HCT116 (cell line): ENCODE measurements around the gene SMIM45.

Experiments used
- ATAC-seq: fragments of 200-7000 bp; cut with Tn5 transposase; 2 replicates; pipeline ENCODE4 v1.9.1; 2020; ENCODE audit warnings: mild to moderate bottlenecking, moderate library complexity
- BruUV-seq: library from RNA; stranded (reverse); fragments of 400-500 nt; replicated peaks from 2 replicates; lab custom pipeline; 2021; lab: Mats Ljungman, UMichigan
- CTCF ChIA-PET: fragments of 300-600 bp; sonication (Branson Sonifier 250); formaldehyde crosslinking; loops from one replicate; lab custom pipeline; 2021; ENCODE audit warnings: antibody characterized with exemption; lab: Charles Lee
- POLR2A ChIA-PET: fragments of 300-600, 350-600 bp; sonication (Branson Sonifier 250); formaldehyde crosslinking; loops from one replicate; lab custom pipeline; 2021; ENCODE audit warnings: antibody characterized with exemption; lab: Charles Lee
- RAD21 ChIA-PET, 2 experiments: fragments of 300-600 bp; sonication (Branson Sonifier 250); formaldehyde crosslinking; loops; one replicate each; lab custom pipeline; 2023; ENCODE audit warnings: low total read pairs in 2 of 2; ENCODE audit not compliant: uncharacterized antibody in 2 of 2, unreplicated experiment in 2 of 2, low non-redundant PET in 1 of 2; lab: Charles Lee
- DNase-seq: peaks from one replicate; pipeline ENCODE4 v3.0.0-alpha.2; 2010; ENCODE audit warnings: low read depth, low spot score
- H2AFZ ChIP-seq: fragments of 200-600 bp; shearing (Covaris generic), sonication (generic); 2 replicates; pipeline ENCODE4 v1.6.1; 2017; ENCODE audit warnings: low read depth, mixed run types, mixed read lengths, antibody characterized with exemption, low read length; ENCODE audit not compliant: poor library complexity, severe bottlenecking
- H3K27ac ChIP-seq: 2 replicates; pipeline ENCODE4 v1.5.1; 2012; ENCODE audit warnings: low read depth, low read length
- H3K27me3 ChIP-seq: fragments of 200-600 bp; sonication (generic); 2 replicates; pipeline ENCODE4 v1.6.1; 2016; ENCODE audit warnings: mixed run types, low read length, mixed read lengths; ENCODE audit not compliant: insufficient read depth
- H3K36me3 ChIP-seq, 2 experiments: fragments of 200-500 bp in 1 of 2; fragments of 200-600 bp in 1 of 2; sonication (Bioruptor generic) in 1 of 2; sonication (generic) in 1 of 2; 2 replicates each; pipeline versions ENCODE4 v1.5.1 to v1.6.1; 2014 to 2016; ENCODE audit warnings: low read length in 2 of 2, inconsistent platforms in 1 of 2, mixed read lengths in 1 of 2, mixed run types in 1 of 2; ENCODE audit not compliant: insufficient read depth in 2 of 2, control insufficient read depth in 1 of 2
- H3K4me1 ChIP-seq, 2 experiments: fragments of 200-600 bp in 1 of 2; sonication (generic) in 1 of 2; 2 replicates each; pipeline versions ENCODE4 v1.5.1 to v1.6.1; 2012 to 2017; ENCODE audit warnings: low read length in 2 of 2, inconsistent platforms in 1 of 2, mild to moderate bottlenecking in 1 of 2, mixed read lengths in 1 of 2, mixed run types in 1 of 2, moderate library complexity in 1 of 2; ENCODE audit not compliant: insufficient read depth in 2 of 2, control insufficient read depth in 1 of 2
- H3K4me2 ChIP-seq: fragments of 200-600 bp; sonication (generic); 2 replicates; pipeline ENCODE4 v1.6.1; 2017; ENCODE audit warnings: mixed run types, low read length, mixed read lengths
- H3K4me3 ChIP-seq, 2 experiments: fragments of 200-600 bp in 1 of 2; sonication (generic) in 1 of 2; replicated peaks in 1 of 2; 2 replicates each; pipeline ENCODE4 v1.5.1; 2011 to 2016; ENCODE audit warnings: low read length in 2 of 2, control low read depth in 1 of 2, low read depth in 1 of 2, mild to moderate bottlenecking in 1 of 2, mixed read lengths in 1 of 2, mixed run types in 1 of 2
- H3K79me2 ChIP-seq: fragments of 200-600 bp; sonication (generic); 2 replicates; pipeline ENCODE4 v1.6.1; 2017; ENCODE audit warnings: mild to moderate bottlenecking, mixed run types, low read length, moderate library complexity, mixed read lengths; ENCODE audit not compliant: insufficient read depth
- H3K9ac ChIP-seq: fragments of 200-600 bp; sonication (generic); 2 replicates; pipeline ENCODE4 v1.6.1; 2016; ENCODE audit warnings: low read length, mixed read lengths
- H3K9me2 ChIP-seq: fragments of 200-600 bp; sonication (generic), shearing (Covaris generic); 2 replicates; pipeline ENCODE4 v1.6.1; 2017; ENCODE audit warnings: mixed run types, mild to moderate bottlenecking, moderate library complexity; ENCODE audit not compliant: insufficient read depth
- H3K9me3 ChIP-seq, 2 experiments: fragments of 200-500 bp in 1 of 2; fragments of 200-600 bp in 1 of 2; sonication (Bioruptor generic) in 1 of 2; sonication (generic) in 1 of 2; 2 replicates each; pipeline ENCODE4 v1.6.1; 2014 to 2017; ENCODE audit warnings: low read length in 2 of 2, mixed read lengths in 2 of 2, inconsistent platforms in 1 of 2, low read depth in 1 of 2, mild to moderate bottlenecking in 1 of 2, mixed run types in 1 of 2, moderate library complexity in 1 of 2; ENCODE audit not compliant: control insufficient read depth in 1 of 2, insufficient read depth in 1 of 2
- H4K20me1 ChIP-seq: fragments of 200-600 bp; sonication (generic), shearing (Covaris generic); 2 replicates; pipeline ENCODE4 v1.6.1; 2017; ENCODE audit warnings: mixed run types, mild to moderate bottlenecking, moderate library complexity; ENCODE audit not compliant: insufficient read depth
- CBX3 ChIP-seq: IDR thresholded peaks from 2 replicates; pipeline ENCODE4 v1.6.1; 2012; ENCODE audit warnings: low read depth
- CEBPB ChIP-seq: IDR thresholded peaks from 2 replicates; pipeline ENCODE4 v1.6.1; 2012; ENCODE audit warnings: low read depth
- EGR1 ChIP-seq: IDR thresholded peaks from 2 replicates; pipeline ENCODE4 v1.6.1; 2012; ENCODE audit warnings: low read depth
- EZH2 ChIP-seq: fragments of 200-600 bp; sonication (generic); IDR thresholded peaks from 2 replicates; pipeline ENCODE4 v1.6.1; 2017; ENCODE audit warnings: antibody characterized with exemption, mixed run types
- JUND ChIP-seq: IDR thresholded peaks from 2 replicates; pipeline ENCODE4 v1.6.1; 2012
- POLR2A ChIP-seq: IDR thresholded peaks from 2 replicates; pipeline ENCODE4 v1.7.0; 2011; ENCODE audit warnings: borderline replicate concordance; ENCODE audit not compliant: insufficient read depth, insufficient read length; ENCODE audit errors: extremely low read depth
- POLR2AphosphoS5 ChIP-seq: IDR thresholded peaks from 2 replicates; pipeline ENCODE4 v1.6.1; 2011; ENCODE audit warnings: mild to moderate bottlenecking, low read depth, low read length, moderate library complexity
- SP1 ChIP-seq: IDR thresholded peaks from 2 replicates; pipeline ENCODE4 v1.6.1; 2012; ENCODE audit warnings: low read depth
- intact Hi-C: fragments of 100-400 bp; cut with micrococcal nuclease; formaldehyde crosslinking; loops from 2 replicates; pipeline ENCODE4 v1.10.0; 2022
- TF ChIP-seq, protein P1 (sequence below): IDR thresholded peaks from 2 replicates; pipeline ENCODE4 v1.6.1; 2011; ENCODE audit warnings: mild to moderate bottlenecking, low read length, moderate library complexity; ENCODE audit not compliant: insufficient replicate concordance; ENCODE audit errors: extremely low read depth
- TF ChIP-seq, protein P2 (sequence below), 3 experiments: fragments of 200-600 bp in 1 of 3; sonication (generic) in 1 of 3; IDR thresholded peaks in 2 of 3; conservative IDR thresholded peaks in 1 of 3; 2 replicates each; pipeline ENCODE4 v1.5.1; 2012 to 2017; ENCODE audit warnings: low read depth in 2 of 3, low read length in 2 of 3, antibody characterized with exemption in 1 of 3, borderline replicate concordance in 1 of 3, control low read depth in 1 of 3, mild to moderate bottlenecking in 1 of 3, mixed read lengths in 1 of 3, mixed run types in 1 of 3, moderate library complexity in 1 of 3; ENCODE audit not compliant: insufficient read depth in 1 of 3

The SMIM45 gene

DNA sequence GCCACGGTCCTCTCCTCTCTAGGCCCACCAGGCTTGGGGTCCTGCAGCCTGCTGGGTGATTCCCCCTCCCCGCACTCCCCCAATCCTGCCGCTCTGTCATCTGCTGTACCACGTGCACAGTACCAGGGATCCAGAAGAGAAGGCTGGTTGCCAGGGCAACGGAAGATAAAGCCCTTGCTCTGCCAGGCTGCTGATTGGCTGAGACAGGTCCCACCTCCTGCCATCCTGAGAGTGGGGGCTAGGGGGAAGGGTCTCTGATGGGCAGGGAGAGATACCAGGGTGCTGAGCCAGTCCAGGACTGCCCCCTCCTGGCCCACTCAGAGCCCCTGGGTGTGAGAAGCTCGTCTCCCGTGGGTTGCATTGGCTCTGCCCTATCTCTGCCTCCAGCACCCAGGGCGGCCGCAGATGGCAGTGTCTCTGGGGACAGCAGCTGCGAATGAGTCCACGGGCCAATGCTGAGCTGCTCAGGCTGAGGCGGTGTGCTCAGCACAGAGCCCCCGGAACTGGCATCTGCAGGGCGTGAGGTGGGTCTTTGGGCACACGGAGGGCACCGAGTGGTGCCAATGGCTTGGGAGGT lies at the start of gene SMIM45:
SMIM45 (plus strand) TSS at position 253 of the 577 bp plus-strand sequence.
- Histone ChIP-seq H2AFZ (no peak within 1 kb of the TSS), H3K36me3 (no peaks in the 10 kb centered on the region), H3K27me3 (no peaks in the 10 kb centered on the region), H3K9me2 (no peaks in the 10 kb centered on the region), H4K20me1 (no peaks in the 10 kb centered on the region), H3K4me3 (no peak within 1 kb of the TSS), H3K4me2 (no peak within 1 kb of the TSS; the same call in 1 of the 2 replicates), H3K27ac (no peak within 1 kb of the TSS), H3K4me1 (peaks cover 11 to 18% of the 10 kb centered on the region in 2 experiments), H3K79me2 (no peaks in the 10 kb centered on the region), H3K9me3 (no peaks in the 10 kb centered on the region), H3K9ac (no peak within 1 kb of the TSS)
- intact Hi-C loops, result no loop called here
- DNase-seq (no peak), ATAC-seq (no peak)
- TF ChIP-seq CBX3, result no peak
- TF ChIP-seq EZH2, result no peak
- ChIA-PET RAD21 (no interaction called here), CTCF (no interaction called here), POLR2A (no interaction called here)
- no TSS peak for BruUV-seq

DNA sequence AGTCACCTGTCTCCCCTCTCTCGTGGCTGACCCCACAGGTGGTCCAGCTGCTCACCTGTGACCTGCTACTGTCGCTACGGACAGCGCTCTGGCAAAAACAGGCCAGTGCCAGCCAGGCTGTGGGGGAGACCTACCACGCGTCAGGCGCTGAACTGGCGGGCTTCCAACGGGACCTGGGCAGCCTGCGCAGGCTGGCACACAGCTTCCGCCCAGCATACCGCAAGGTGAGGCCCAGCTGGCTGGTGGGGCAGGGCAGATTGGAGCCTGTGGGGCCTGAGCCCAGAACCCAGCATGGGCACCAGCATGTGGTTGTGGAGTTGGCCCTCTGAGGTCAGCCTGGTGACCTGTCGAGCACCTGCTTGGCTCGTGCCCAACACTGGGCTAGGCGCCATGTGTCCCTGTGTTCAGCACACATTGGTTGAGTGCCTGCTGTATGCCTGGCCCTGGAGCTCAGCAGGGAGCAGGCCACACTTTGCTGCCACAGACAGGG lies 49.0 kb upstream of the SMIM45 start:
- Histone ChIP-seq H3K27ac (no peak overlapping the region), H4K20me1 (no peaks in the 10 kb centered on the region), H3K9me3 (no peaks in the 10 kb centered on the region), H3K4me3 (no peak overlapping the region), H3K79me2 (no peaks in the 10 kb centered on the region), H3K36me3 (peaks cover 22 to 26% of the 10 kb centered on the region in 2 experiments), H3K27me3 (no peaks in the 10 kb centered on the region), H3K9ac (no peak overlapping the region), H2AFZ (no peak overlapping the region), H3K9me2 (no peaks in the 10 kb centered on the region), H3K4me1 (no peaks in the 10 kb centered on the region; a peak in 1 of 4 replicates), H3K4me2 (no peak overlapping the region)
- no peak for TF ChIP-seq EGR1
- TF ChIP-seq JUND, result no peak
- TF ChIP-seq, protein P1, sequence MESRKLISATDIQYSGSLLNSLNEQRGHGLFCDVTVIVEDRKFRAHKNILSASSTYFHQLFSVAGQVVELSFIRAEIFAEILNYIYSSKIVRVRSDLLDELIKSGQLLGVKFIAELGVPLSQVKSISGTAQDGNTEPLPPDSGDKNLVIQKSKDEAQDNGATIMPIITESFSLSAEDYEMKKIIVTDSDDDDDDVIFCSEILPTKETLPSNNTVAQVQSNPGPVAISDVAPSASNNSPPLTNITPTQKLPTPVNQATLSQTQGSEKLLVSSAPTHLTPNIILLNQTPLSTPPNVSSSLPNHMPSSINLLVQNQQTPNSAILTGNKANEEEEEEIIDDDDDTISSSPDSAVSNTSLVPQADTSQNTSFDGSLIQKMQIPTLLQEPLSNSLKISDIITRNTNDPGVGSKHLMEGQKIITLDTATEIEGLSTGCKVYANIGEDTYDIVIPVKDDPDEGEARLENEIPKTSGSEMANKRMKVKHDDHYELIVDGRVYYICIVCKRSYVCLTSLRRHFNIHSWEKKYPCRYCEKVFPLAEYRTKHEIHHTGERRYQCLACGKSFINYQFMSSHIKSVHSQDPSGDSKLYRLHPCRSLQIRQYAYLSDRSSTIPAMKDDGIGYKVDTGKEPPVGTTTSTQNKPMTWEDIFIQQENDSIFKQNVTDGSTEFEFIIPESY, result no peak
- TF ChIP-seq POLR2AphosphoS5, result no peak; the same call in 1 of the 2 replicates
- TF ChIP-seq, protein P2, sequence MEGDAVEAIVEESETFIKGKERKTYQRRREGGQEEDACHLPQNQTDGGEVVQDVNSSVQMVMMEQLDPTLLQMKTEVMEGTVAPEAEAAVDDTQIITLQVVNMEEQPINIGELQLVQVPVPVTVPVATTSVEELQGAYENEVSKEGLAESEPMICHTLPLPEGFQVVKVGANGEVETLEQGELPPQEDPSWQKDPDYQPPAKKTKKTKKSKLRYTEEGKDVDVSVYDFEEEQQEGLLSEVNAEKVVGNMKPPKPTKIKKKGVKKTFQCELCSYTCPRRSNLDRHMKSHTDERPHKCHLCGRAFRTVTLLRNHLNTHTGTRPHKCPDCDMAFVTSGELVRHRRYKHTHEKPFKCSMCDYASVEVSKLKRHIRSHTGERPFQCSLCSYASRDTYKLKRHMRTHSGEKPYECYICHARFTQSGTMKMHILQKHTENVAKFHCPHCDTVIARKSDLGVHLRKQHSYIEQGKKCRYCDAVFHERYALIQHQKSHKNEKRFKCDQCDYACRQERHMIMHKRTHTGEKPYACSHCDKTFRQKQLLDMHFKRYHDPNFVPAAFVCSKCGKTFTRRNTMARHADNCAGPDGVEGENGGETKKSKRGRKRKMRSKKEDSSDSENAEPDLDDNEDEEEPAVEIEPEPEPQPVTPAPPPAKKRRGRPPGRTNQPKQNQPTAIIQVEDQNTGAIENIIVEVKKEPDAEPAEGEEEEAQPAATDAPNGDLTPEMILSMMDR (IDR thresholded peaks at IDR 0.05 in 2 of 3, conservative IDR thresholded peaks at IDR 0.05 in 1 of 3; ENCODE audit: borderline replicate concordance in 1 of 3, insufficient read depth in 1 of 3, low read depth in 2 of 3, low read length in 2 of 3), result no peak
- TF ChIP-seq CEBPB, result no peak
- TF ChIP-seq SP1, result no peak
- TF ChIP-seq POLR2A, result no peak
- DNase-seq (no peak), ATAC-seq (no peak)
- POLR2A ChIA-PET, result no interaction called here
- no TSS peak for BruUV-seq
- RAD21 ChIA-PET, result no interaction called here
- CTCF ChIA-PET, result no interaction called here
- intact Hi-C loops, result no loop called here
